BJ (cell line): Measurements from ENCODE around the gene TMEM52. TPM values are rescaled to one million over a fixed set of nuclear protein-coding genes. Genes with fewer than 3 reads are reported as not detected.

Source experiments
- CTCF ChIA-PET: fragments of 350-600 bp; formaldehyde crosslinking; extraction: SDS; loops from one replicate; lab custom pipeline; 2021; ENCODE audit warnings: antibody characterized with exemption, inconsistent platforms; lab: Yijun Ruan, JAX
- POLR2A ChIA-PET: fragments of 300-600 bp; sonication (Branson Sonifier 250); formaldehyde crosslinking; extraction: SDS; loops from one replicate; lab custom pipeline; 2021; ENCODE audit warnings: antibody characterized with exemption; lab: Charles Lee
- DNase-seq: peaks from one replicate; pipeline ENCODE4 v3.0.0-alpha.2; 2011; ENCODE audit warnings: low read depth
- H3K27me3 ChIP-seq: 2 replicates; pipeline ENCODE4 v1.6.0; 2011; ENCODE audit warnings: low read length; ENCODE audit not compliant: control insufficient read depth, insufficient read depth
- H3K36me3 ChIP-seq: 2 replicates; pipeline ENCODE4 v1.5.1; 2011; ENCODE audit warnings: low read length; ENCODE audit not compliant: control insufficient read depth, insufficient read depth
- H3K4me3 ChIP-seq: 2 replicates; pipeline ENCODE4 v1.5.1; 2011; ENCODE audit warnings: low read depth, mild to moderate bottlenecking, control low read depth, low read length
- polyA plus RNA-seq: library from polyadenylated mRNA; depleted of rRNA; stranded (reverse); fragments of >200 nt; gene quantifications from 2 replicates; pipeline ENCODE4 v1.2.3, GENCODE V29; 2011
- TF ChIP-seq, protein P1 (sequence below): IDR thresholded peaks from 2 replicates; pipeline ENCODE4 v1.5.1; 2011; ENCODE audit warnings: low read depth, mild to moderate bottlenecking, control low read depth, inconsistent platforms, low read length, moderate library complexity; ENCODE audit not compliant: insufficient read depth

TMEM52 gene
- polyA plus RNA-seq, 1 experiment = 1.0 TPM

DNA sequence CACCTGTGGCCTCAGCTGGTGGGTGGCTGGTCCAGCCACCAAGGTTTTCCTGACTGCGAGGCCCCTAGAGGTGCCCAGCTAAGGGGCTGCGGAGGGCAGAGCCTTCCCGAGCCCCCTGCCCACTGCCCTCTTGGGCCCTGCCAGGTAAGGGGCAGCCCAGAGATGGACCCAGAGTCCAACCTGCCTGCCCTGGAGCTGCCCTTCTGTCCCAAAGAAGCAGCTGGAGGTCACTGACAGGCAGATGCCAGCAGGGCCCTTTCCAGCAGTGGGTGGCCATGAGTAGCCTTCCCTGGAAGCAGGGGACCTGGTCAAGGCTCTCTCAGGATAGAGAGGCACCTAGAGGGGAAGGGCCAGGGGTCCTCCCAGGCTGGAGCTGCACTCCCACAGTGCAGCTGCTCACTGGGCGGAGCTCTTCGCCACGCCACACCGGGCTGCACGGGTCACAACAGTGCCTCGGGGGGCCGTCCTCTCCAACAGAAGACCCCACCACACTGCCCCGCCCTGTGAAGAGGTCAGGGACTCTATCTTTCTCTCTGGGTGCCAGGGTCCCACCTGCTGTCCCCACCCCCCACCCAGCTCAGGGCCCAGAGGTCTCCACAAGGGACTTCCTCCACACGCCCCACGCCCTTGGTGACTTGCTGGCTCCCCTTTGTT lies 17.3 kb downstream of the TMEM52 start:
- ChIA-PET CTCF (interaction anchor here (1.1 to 1.4 kb wide), 3 partner anchors 10 to 155 kb away, joined by 3 to 4 read pairs (median 3); no protein-coding TSS in a partner anchor), POLR2A (no interaction called here)
- no peak for DNase-seq
- TF ChIP-seq, protein P1, sequence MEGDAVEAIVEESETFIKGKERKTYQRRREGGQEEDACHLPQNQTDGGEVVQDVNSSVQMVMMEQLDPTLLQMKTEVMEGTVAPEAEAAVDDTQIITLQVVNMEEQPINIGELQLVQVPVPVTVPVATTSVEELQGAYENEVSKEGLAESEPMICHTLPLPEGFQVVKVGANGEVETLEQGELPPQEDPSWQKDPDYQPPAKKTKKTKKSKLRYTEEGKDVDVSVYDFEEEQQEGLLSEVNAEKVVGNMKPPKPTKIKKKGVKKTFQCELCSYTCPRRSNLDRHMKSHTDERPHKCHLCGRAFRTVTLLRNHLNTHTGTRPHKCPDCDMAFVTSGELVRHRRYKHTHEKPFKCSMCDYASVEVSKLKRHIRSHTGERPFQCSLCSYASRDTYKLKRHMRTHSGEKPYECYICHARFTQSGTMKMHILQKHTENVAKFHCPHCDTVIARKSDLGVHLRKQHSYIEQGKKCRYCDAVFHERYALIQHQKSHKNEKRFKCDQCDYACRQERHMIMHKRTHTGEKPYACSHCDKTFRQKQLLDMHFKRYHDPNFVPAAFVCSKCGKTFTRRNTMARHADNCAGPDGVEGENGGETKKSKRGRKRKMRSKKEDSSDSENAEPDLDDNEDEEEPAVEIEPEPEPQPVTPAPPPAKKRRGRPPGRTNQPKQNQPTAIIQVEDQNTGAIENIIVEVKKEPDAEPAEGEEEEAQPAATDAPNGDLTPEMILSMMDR = no peak
- Histone ChIP-seq H3K4me3 (no peak overlapping the region), H3K27me3 (no peaks in the 10 kb centered on the region), H3K36me3 (peaks cover 2% of the 10 kb centered on the region; the same call in 1 of the 2 replicates)

DNA sequence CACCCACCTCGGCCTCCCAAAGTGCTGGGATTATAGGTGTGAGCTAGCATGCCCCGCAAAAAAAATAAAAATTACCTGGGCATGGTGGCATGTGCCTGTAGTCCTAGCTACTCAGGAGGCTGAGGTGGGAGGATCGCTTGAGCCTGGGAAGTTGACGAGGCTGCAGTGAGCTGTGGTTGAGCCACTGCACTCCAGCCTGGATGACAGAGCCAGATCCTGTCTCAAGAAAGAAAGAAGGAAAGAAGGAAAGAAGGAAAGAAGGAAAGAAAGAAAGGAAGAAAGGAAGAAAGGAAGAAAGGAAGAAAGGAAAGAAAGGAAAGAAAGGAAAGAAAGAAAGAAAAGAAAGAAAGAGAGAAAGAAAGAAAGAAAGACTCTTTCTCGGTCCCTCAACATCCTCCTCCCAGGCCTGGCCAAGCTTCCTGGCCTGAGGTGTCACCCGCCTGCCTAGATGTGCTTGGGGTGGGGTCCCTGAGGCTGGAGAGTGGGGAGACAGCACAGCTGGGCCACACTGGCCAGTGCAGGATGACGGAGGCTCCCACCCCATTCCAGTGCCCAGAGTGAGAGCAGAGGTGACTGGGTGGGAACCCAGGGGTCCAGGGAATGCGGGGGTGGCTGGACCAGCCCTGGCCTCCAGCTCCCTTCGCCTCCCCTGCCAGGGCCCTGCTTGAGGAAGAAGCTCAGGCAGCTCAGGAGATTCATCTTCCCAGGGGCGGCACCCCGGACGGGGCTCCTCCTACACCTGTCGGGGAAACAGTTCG lies 18.0 kb downstream of the TMEM52 start:
- Histone ChIP-seq H3K27me3 (no peaks in the 10 kb centered on the region), H3K4me3 (no peak overlapping the region), H3K36me3 (no peaks in the 10 kb centered on the region)
- DNase-seq = no peak
- ChIA-PET CTCF (interaction anchor here (1.1 to 1.4 kb wide), 3 partner anchors 9 to 155 kb away, joined by 3 to 4 read pairs (median 3); no protein-coding TSS in a partner anchor), POLR2A (no interaction called here)
- TF ChIP-seq, protein P1 = no peak

DNA sequence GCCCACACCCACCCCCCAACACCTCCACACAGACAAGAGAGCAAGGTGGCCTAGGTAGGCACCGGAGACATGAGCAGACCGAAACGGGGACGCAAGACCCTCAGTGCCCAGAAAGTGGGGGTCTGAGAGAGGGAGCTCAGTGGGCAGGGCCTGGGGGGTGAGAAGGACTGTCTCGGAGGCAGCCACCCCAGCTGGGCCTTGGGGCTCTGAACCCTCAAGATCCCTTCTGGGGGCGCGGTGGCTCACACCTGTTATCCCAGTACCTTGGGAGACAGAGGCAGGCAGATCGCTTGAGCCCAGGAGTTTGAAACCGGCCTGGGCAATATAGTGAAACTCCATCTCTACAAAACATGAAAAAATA lies 19.1 kb downstream of the TMEM52 start:
- POLR2A ChIA-PET = no interaction called here
- H3K27me3 ChIP-seq = no peaks in the 10 kb centered on the region
- no peaks in the 10 kb centered on the region for H3K36me3 ChIP-seq
- CTCF ChIA-PET = interaction anchor here (2.5 kb wide), 1 partner anchor 9 kb away, joined by 10 read pairs; no protein-coding TSS in a partner anchor
- no peak for DNase-seq
- H3K4me3 ChIP-seq = no peak overlapping the region
- TF ChIP-seq, protein P1 = no peak

DNA sequence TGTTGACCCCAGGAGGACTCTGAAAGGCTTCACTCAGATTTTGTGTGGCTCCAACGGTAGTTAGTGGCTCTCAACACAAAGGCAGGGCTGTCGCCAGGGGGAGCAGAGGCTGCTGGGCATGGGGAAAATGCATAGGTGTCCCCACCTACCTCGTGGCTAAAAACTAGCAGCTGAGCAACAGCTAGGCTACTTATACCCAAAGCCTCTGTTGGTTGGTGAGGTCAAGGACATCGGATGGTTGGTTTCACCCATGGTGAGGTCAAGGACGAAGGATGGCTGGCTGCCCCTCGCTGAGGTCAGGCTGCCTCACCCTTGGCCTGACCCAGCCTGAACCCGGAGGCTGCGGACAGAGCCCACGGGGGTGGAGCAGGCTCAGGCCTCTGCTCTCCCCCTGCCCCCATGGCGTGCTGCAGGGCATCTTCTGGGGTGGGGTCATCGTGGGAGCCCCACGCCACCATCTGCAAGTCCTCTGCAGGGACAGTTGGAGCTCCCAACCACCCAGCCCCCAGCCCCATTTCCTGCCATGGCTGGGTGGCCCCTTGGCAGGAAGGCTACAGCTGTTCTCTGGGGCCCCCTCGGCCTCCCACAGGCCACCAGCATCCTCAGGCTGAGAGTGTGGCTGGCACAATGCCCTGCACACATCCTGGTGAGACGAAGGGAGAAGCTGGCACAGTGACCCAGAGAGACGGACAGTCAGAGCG lies 19.7 kb downstream of the TMEM52 start:
- H3K27me3 ChIP-seq = no peaks in the 10 kb centered on the region
- ChIA-PET CTCF (interaction anchor here (1.0 to 2.5 kb wide), 2 partner anchors 8 to 10 kb away, joined by 3 to 10 read pairs; no protein-coding TSS in a partner anchor), POLR2A (no interaction called here)
- H3K4me3 ChIP-seq = no peak overlapping the region
- H3K36me3 ChIP-seq = no peaks in the 10 kb centered on the region
- DNase-seq = no peak
- TF ChIP-seq, protein P1 = no peak; the same call in 1 of the 2 replicates
